ENCODE measurements around the gene LIPC. TPM values are rescaled to one million over a fixed set of nuclear protein-coding genes. Genes with fewer than 3 reads are reported as not detected.

Gene LIPC
- total and polyA plus RNA-seq, 10 of the 15 experiments (the other 5 are each of a cell fraction or from before 2014, with no cell fraction given) = 0.06 to 0.31 (median 0.16) TPM; not detected in 1

DNA sequence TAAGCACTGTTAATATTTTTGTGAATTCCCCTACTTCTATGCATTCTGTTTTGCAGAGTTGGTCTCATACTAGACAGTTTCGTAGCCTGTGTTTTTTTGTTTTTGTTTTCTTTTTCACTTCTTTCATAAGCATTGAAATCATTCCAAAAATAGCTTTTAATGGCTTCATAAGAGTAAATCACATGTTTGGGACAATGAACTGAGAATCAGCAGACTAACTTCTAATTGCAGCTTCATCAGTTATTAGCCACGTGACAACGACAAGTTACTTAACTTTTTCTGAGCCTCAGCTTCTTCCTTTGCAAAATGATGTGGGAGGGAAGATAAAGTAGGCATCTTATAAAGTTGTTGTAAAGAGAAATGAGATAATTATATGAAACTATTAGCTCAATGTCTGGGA, 124.8 kb downstream of the LIPC start (continued):
- TF ChIP-seq, protein P1, sequence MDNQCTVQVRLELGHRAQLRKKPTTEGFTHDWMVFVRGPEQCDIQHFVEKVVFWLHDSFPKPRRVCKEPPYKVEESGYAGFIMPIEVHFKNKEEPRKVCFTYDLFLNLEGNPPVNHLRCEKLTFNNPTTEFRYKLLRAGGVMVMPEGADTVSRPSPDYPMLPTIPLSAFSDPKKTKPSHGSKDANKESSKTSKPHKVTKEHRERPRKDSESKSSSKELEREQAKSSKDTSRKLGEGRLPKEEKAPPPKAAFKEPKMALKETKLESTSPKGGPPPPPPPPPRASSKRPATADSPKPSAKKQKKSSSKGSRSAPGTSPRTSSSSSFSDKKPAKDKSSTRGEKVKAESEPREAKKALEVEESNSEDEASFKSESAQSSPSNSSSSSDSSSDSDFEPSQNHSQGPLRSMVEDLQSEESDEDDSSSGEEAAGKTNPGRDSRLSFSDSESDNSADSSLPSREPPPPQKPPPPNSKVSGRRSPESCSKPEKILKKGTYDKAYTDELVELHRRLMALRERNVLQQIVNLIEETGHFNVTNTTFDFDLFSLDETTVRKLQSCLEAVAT (IDR thresholded peaks at IDR 0.05) = no peak
- TF ChIP-seq STAT3 (IDR thresholded peaks at IDR 0.05; ENCODE audit: low read depth, low read length) = no peak
- no peak for TF ChIP-seq RB1 (IDR thresholded peaks at IDR 0.05; ENCODE audit: borderline replicate concordance)
- no peak for TF ChIP-seq NR2F1 (conservative IDR thresholded peaks at IDR 0.05)
- no peak for TF ChIP-seq MYB (IDR thresholded peaks at IDR 0.05; ENCODE audit: borderline replicate concordance, low read depth, low read length)
- TF ChIP-seq, protein P2, sequence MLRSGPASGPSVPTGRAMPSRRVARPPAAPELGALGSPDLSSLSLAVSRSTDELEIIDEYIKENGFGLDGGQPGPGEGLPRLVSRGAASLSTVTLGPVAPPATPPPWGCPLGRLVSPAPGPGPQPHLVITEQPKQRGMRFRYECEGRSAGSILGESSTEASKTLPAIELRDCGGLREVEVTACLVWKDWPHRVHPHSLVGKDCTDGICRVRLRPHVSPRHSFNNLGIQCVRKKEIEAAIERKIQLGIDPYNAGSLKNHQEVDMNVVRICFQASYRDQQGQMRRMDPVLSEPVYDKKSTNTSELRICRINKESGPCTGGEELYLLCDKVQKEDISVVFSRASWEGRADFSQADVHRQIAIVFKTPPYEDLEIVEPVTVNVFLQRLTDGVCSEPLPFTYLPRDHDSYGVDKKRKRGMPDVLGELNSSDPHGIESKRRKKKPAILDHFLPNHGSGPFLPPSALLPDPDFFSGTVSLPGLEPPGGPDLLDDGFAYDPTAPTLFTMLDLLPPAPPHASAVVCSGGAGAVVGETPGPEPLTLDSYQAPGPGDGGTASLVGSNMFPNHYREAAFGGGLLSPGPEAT (IDR thresholded peaks at IDR 0.05; ENCODE audit: low read depth) = peak; percentile 19; the same call in 1 of the 2 replicates
- no peak for TF ChIP-seq PAX8 (IDR thresholded peaks at IDR 0.05)
- no peak for TF ChIP-seq RCOR1 (conservative IDR thresholded peaks at IDR 0.05; ENCODE audit: low read depth, low read length)
- TF ChIP-seq, protein P3, sequence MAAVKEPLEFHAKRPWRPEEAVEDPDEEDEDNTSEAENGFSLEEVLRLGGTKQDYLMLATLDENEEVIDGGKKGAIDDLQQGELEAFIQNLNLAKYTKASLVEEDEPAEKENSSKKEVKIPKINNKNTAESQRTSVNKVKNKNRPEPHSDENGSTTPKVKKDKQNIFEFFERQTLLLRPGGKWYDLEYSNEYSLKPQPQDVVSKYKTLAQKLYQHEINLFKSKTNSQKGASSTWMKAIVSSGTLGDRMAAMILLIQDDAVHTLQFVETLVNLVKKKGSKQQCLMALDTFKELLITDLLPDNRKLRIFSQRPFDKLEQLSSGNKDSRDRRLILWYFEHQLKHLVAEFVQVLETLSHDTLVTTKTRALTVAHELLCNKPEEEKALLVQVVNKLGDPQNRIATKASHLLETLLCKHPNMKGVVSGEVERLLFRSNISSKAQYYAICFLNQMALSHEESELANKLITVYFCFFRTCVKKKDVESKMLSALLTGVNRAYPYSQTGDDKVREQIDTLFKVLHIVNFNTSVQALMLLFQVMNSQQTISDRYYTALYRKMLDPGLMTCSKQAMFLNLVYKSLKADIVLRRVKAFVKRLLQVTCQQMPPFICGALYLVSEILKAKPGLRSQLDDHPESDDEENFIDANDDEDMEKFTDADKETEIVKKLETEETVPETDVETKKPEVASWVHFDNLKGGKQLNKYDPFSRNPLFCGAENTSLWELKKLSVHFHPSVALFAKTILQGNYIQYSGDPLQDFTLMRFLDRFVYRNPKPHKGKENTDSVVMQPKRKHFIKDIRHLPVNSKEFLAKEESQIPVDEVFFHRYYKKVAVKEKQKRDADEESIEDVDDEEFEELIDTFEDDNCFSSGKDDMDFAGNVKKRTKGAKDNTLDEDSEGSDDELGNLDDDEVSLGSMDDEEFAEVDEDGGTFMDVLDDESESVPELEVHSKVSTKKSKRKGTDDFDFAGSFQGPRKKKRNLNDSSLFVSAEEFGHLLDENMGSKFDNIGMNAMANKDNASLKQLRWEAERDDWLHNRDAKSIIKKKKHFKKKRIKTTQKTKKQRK (IDR thresholded peaks at IDR 0.05; ENCODE audit: low read depth, low read length) = no peak
- no peak for TF ChIP-seq GATAD2B (conservative IDR thresholded peaks at IDR 0.05; ENCODE audit: low read depth)
- TF ChIP-seq, protein P4, sequence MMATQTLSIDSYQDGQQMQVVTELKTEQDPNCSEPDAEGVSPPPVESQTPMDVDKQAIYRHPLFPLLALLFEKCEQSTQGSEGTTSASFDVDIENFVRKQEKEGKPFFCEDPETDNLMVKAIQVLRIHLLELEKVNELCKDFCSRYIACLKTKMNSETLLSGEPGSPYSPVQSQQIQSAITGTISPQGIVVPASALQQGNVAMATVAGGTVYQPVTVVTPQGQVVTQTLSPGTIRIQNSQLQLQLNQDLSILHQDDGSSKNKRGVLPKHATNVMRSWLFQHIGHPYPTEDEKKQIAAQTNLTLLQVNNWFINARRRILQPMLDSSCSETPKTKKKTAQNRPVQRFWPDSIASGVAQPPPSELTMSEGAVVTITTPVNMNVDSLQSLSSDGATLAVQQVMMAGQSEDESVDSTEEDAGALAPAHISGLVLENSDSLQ (IDR thresholded peaks at IDR 0.05) = no peak
- no peak for TF ChIP-seq IRF4 (IDR thresholded peaks at IDR 0.05; ENCODE audit: low read depth, low read length)
- TF ChIP-seq MEF2B (IDR thresholded peaks at IDR 0.05; ENCODE audit: partially characterized antibody, poor library complexity, severe bottlenecking) = peak; percentile 67
- no peak for TF ChIP-seq CHD2 (IDR thresholded peaks at IDR 0.05; ENCODE audit: borderline replicate concordance, low read depth, low read length)
- TF ChIP-seq SUPT20H (IDR thresholded peaks at IDR 0.05; ENCODE audit: borderline replicate concordance, control insufficient read depth, low read depth, low read length) = no peak
- no peak for TF ChIP-seq SRF (IDR thresholded peaks at IDR 0.05; ENCODE audit: low read depth in 2 of 2, low read length in 2 of 2)
- TF ChIP-seq NR2C1 (IDR thresholded peaks at IDR 0.05) = no peak
- TF ChIP-seq YY1 (IDR thresholded peaks at IDR 0.05; ENCODE audit: low read depth, low read length) = no peak
- TF ChIP-seq IKZF1 (conservative IDR thresholded peaks at IDR 0.05) = no peak
- TF ChIP-seq, protein P5, sequence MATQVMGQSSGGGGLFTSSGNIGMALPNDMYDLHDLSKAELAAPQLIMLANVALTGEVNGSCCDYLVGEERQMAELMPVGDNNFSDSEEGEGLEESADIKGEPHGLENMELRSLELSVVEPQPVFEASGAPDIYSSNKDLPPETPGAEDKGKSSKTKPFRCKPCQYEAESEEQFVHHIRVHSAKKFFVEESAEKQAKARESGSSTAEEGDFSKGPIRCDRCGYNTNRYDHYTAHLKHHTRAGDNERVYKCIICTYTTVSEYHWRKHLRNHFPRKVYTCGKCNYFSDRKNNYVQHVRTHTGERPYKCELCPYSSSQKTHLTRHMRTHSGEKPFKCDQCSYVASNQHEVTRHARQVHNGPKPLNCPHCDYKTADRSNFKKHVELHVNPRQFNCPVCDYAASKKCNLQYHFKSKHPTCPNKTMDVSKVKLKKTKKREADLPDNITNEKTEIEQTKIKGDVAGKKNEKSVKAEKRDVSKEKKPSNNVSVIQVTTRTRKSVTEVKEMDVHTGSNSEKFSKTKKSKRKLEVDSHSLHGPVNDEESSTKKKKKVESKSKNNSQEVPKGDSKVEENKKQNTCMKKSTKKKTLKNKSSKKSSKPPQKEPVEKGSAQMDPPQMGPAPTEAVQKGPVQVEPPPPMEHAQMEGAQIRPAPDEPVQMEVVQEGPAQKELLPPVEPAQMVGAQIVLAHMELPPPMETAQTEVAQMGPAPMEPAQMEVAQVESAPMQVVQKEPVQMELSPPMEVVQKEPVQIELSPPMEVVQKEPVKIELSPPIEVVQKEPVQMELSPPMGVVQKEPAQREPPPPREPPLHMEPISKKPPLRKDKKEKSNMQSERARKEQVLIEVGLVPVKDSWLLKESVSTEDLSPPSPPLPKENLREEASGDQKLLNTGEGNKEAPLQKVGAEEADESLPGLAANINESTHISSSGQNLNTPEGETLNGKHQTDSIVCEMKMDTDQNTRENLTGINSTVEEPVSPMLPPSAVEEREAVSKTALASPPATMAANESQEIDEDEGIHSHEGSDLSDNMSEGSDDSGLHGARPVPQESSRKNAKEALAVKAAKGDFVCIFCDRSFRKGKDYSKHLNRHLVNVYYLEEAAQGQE (IDR thresholded peaks at IDR 0.05; ENCODE audit: low read depth, low read length) = no peak
- TF ChIP-seq RAD51 (IDR thresholded peaks at IDR 0.05) = peak; percentile 84

Data from GM12878 (cell line).